ENCODE measurements around the gene FAXC. TPM values are rescaled to one million over a fixed set of nuclear protein-coding genes. Genes with fewer than 3 reads are reported as not detected.

FAXC gene
- not detected for total RNA-seq

- ATAC-seq (peak; percentile 56 to 66), DNase-seq (ENCODE audit: low spot score in 2 of 2) (peak in 1 of 2 donors; percentile 22)
- H3K9me3 Mint-ChIP-seq, result no peaks in the 10 kb centered on the region
- no peak within 1 kb of the TSS for H3K27ac Mint-ChIP-seq
- no peaks in the 10 kb centered on the region for H3K36me3 Mint-ChIP-seq
Observed at GRCh38 chr6:99349171-99350141, at the start of gene FAXC. Gene FAXC (minus strand): TSS chr6:99349674. CDS start chr6:99349372, 302 bp downstream.

GRCh38 chr6:99397287-99397686 is 47.8 kb upstream of the FAXC start:
- Mint-ChIP-seq H3K9me3 (no peaks in the 10 kb centered on the region), H3K36me3 (peaks cover 0 to 11% of the 10 kb centered on the region in 2 donors), H3K27ac (no peak overlapping the region)
- ATAC-seq, result no peak
- no peak for DNase-seq (ENCODE audit: low spot score in 2 of 2)

- Mint-ChIP-seq H3K36me3 (no peaks in the 10 kb centered on the region), H3K9me3 (no peaks in the 10 kb centered on the region), H3K27ac (peak within 1 kb of the TSS; percentile 93 to 99)
- DNase-seq (ENCODE audit: low spot score in 2 of 2) (peak; percentile 75 to 85), ATAC-seq (peak; percentile 86 to 95)
Observed at GRCh38 chr6:99393698-99394531, 44.4 kb upstream of the FAXC start, which contains the start of gene COQ3. Gene COQ3 (minus strand): TSS chr6:99394195. CDS start chr6:99394179, 16 bp downstream.

- peak; percentile 14 to 32 for ATAC-seq
- Mint-ChIP-seq H3K36me3 (no peaks in the 10 kb centered on the region), H3K27ac (peak overlapping the region; percentile 93 to 99), H3K9me3 (no peaks in the 10 kb centered on the region)
- no peak for DNase-seq (ENCODE audit: low spot score in 2 of 2)
Observed at GRCh38 chr6:99393366-99393697, 43.9 kb upstream of the FAXC start.

GRCh38 chr6:99390896-99391295 is 41.4 kb upstream of the FAXC start:
- ATAC-seq, result no peak
- no peak for DNase-seq (ENCODE audit: low spot score in 2 of 2)
- H3K27ac Mint-ChIP-seq, result peak overlapping the region in 1 of 2 donors; percentile 24
- no peaks in the 10 kb centered on the region for H3K9me3 Mint-ChIP-seq
- H3K36me3 Mint-ChIP-seq, result no peaks in the 10 kb centered on the region

GRCh38 chr6:99384507-99384906 is 35.0 kb upstream of the FAXC start:
- ATAC-seq, result no peak
- H3K9me3 Mint-ChIP-seq, result no peaks in the 10 kb centered on the region

GRCh38 chr6:99378636-99379035 is 29.2 kb upstream of the FAXC start:
- Mint-ChIP-seq H3K36me3 (no peaks in the 10 kb centered on the region), H3K27ac (no peak overlapping the region), H3K9me3 (no peaks in the 10 kb centered on the region)
- DNase-seq (ENCODE audit: low spot score in 2 of 2) (no peak), ATAC-seq (no peak)

More at GRCh38 chr6:99384507-99384906, 35.0 kb upstream of the FAXC start:
- no peaks in the 10 kb centered on the region for H3K36me3 Mint-ChIP-seq
- no peak for DNase-seq (ENCODE audit: low spot score in 2 of 2)
- no peak overlapping the region for H3K27ac Mint-ChIP-seq

GRCh38 chr6:99369533-99369932 is 20.1 kb upstream of the FAXC start:
- Mint-ChIP-seq H3K36me3 (no peaks in the 10 kb centered on the region), H3K9me3 (no peaks in the 10 kb centered on the region), H3K27ac (no peak overlapping the region)
- no peak for DNase-seq (ENCODE audit: low spot score in 2 of 2)
- no peak for ATAC-seq

GRCh38 chr6:99366852-99367251 is 17.4 kb upstream of the FAXC start:
- DNase-seq (ENCODE audit: low spot score in 2 of 2), result no peak
- Mint-ChIP-seq H3K9me3 (no peaks in the 10 kb centered on the region), H3K27ac (no peak overlapping the region), H3K36me3 (no peaks in the 10 kb centered on the region)
- ATAC-seq, result no peak

- ATAC-seq (peak; percentile 43 to 84), DNase-seq (ENCODE audit: low spot score in 2 of 2) (peak in 1 of 2 donors; percentile 34)
- peak overlapping the region in 1 of 2 donors; percentile 45 for H3K27ac Mint-ChIP-seq
- no peaks in the 10 kb centered on the region for H3K36me3 Mint-ChIP-seq
- no peaks in the 10 kb centered on the region for H3K9me3 Mint-ChIP-seq
Observed at GRCh38 chr6:99364026-99364425, 14.6 kb upstream of the FAXC start.

- Mint-ChIP-seq H3K9me3 (no peaks in the 10 kb centered on the region), H3K27ac (peak overlapping the region; percentile 0 to 67), H3K36me3 (no peaks in the 10 kb centered on the region)
- DNase-seq (ENCODE audit: low spot score in 2 of 2) (peak in 1 of 2 donors; percentile 22), ATAC-seq (peak; percentile 50 to 78)
Observed at GRCh38 chr6:99362678-99363268, 13.3 kb upstream of the FAXC start.

- ATAC-seq (no peak), DNase-seq (ENCODE audit: low spot score in 2 of 2) (no peak)
- H3K9me3 Mint-ChIP-seq, result no peaks in the 10 kb centered on the region
- H3K27ac Mint-ChIP-seq, result no peak overlapping the region
- H3K36me3 Mint-ChIP-seq, result no peaks in the 10 kb centered on the region
Observed at GRCh38 chr6:99359800-99360199, 10.3 kb upstream of the FAXC start.

- ATAC-seq, result no peak
- H3K36me3 Mint-ChIP-seq, result no peaks in the 10 kb centered on the region
- no peaks in the 10 kb centered on the region for H3K9me3 Mint-ChIP-seq
- DNase-seq (ENCODE audit: low spot score in 2 of 2), result no peak
- peak overlapping the region in 1 of 2 donors; percentile 30 for H3K27ac Mint-ChIP-seq
Observed at GRCh38 chr6:99356641-99357040, 7.2 kb upstream of the FAXC start.

GRCh38 chr6:99354983-99355382 is 5.5 kb upstream of the FAXC start:
- DNase-seq (ENCODE audit: low spot score in 2 of 2) (no peak), ATAC-seq (no peak)
- H3K9me3 Mint-ChIP-seq, result no peaks in the 10 kb centered on the region
- no peak overlapping the region for H3K27ac Mint-ChIP-seq
- H3K36me3 Mint-ChIP-seq, result no peaks in the 10 kb centered on the region

GRCh38 chr6:99353126-99353525 is 3.7 kb upstream of the FAXC start:
- no peak for DNase-seq (ENCODE audit: low spot score in 2 of 2)
- ATAC-seq, result no peak
- no peak overlapping the region for H3K27ac Mint-ChIP-seq
- H3K9me3 Mint-ChIP-seq, result no peaks in the 10 kb centered on the region
- no peaks in the 10 kb centered on the region for H3K36me3 Mint-ChIP-seq

- DNase-seq (ENCODE audit: low spot score in 2 of 2), result no peak
- ATAC-seq, result no peak
- no peaks in the 10 kb centered on the region for H3K36me3 Mint-ChIP-seq
- H3K9me3 Mint-ChIP-seq, result no peaks in the 10 kb centered on the region
- no peak overlapping the region for H3K27ac Mint-ChIP-seq
Observed at GRCh38 chr6:99350573-99350972, 1.1 kb upstream of the FAXC start.
